Gastroesophageal sphincter (tissue), 3 donors: ENCODE data around the gene DCLK3.

Experiments used
- EP300 ChIP-seq: sonication (generic); formaldehyde crosslinking; IDR thresholded peaks from one replicate; pipeline ENCODE4 v1.6.1; 2017; ENCODE audit warnings: antibody characterized with exemption, mild to moderate bottlenecking
- POLR2A ChIP-seq, 2 donors: fragments of 450-650 bp; IDR thresholded peaks; one replicate each; pipeline ENCODE4 v1.6.1; 2017; ENCODE audit warnings: antibody characterized with exemption in 2 of 2, mild to moderate bottlenecking in 2 of 2, moderate library complexity in 1 of 2
- POLR2AphosphoS5 ChIP-seq: sonication (generic); formaldehyde crosslinking; IDR thresholded peaks from one replicate; pipeline ENCODE4 v1.6.1; 2017; ENCODE audit warnings: antibody characterized with exemption
- TF ChIP-seq, protein P1 (sequence below), 4 experiments: fragments of 200-600 bp in 2 of 4; fragments of 450-650 bp in 2 of 4; sonication (generic) in 1 of 4; IDR thresholded peaks; one replicate each; pipeline ENCODE4 v1.5.1; 2017 to 2019; ENCODE audit warnings: antibody characterized with exemption in 4 of 4, mild to moderate bottlenecking in 2 of 4, moderate library complexity in 2 of 4

DNA sequence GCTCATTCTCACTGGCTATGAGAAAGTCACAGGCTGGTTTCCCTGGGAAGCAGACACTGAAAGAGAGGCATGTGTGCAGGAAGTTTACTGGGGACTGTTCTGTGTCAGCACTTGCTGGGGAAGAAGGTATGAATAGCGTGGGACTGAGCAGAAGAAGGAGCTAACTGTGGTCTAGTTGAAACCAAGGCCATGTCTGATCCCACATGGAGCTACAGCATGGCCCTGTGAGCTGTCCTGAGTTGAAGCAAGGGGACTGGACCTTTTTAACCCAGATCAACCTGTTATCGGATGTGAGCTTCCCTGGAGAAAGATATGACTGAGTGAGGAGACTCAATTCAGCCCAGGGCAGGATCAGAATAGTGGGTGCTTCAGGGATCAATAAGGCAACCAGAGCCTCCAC is 53.7 kb downstream of the DCLK3 start:
- TF ChIP-seq POLR2A (IDR thresholded peaks at IDR 0.05) (no peak), POLR2AphosphoS5 (no peak), EP300 (no peak)
- TF ChIP-seq, protein P1, sequence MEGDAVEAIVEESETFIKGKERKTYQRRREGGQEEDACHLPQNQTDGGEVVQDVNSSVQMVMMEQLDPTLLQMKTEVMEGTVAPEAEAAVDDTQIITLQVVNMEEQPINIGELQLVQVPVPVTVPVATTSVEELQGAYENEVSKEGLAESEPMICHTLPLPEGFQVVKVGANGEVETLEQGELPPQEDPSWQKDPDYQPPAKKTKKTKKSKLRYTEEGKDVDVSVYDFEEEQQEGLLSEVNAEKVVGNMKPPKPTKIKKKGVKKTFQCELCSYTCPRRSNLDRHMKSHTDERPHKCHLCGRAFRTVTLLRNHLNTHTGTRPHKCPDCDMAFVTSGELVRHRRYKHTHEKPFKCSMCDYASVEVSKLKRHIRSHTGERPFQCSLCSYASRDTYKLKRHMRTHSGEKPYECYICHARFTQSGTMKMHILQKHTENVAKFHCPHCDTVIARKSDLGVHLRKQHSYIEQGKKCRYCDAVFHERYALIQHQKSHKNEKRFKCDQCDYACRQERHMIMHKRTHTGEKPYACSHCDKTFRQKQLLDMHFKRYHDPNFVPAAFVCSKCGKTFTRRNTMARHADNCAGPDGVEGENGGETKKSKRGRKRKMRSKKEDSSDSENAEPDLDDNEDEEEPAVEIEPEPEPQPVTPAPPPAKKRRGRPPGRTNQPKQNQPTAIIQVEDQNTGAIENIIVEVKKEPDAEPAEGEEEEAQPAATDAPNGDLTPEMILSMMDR (IDR thresholded peaks at IDR 0.05), result no peak
